HG03571 (cell line): ENCODE data around the gene ACVR1.
"Not testable (repeated sequence)": the region's sequence is repeated elsewhere in the genome, so short reads cannot be mapped to it uniquely, and the experiment has no call there.

ENCODE experiments used
- ATAC-seq: cut with Tn5 transposase; IDR thresholded peaks from one replicate; pipeline ENCODE4 v1.9.1; 2021; ENCODE audit not compliant: unreplicated experiment

Gene ACVR1

GRCh38 chr2:157769856-157770255, 106.3 kb downstream of the ACVR1 start:
- no peak for ATAC-seq

- no peak for ATAC-seq
Measured at GRCh38 chr2:157764386-157764785, 111.7 kb downstream of the ACVR1 start.

DNA sequence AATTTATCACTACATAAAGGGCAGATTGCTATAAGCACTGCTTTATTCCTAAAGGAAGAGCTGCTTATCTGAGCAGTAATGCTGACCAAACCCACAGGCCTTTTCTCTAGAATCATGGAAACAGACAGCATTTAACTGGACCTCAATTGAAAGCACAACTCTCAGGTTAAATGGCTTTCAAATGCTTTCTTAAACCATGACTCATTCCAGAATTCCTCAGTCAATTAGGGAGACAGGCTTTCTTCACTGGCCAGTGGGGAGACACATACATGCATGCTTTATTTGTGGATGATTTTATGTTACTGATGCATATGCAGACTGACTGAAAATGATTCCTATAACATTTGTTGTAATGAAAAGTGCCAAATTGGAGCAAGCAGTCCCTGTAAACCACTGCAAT, 114.6 kb downstream of the ACVR1 start:
- no peak for ATAC-seq

DNA sequence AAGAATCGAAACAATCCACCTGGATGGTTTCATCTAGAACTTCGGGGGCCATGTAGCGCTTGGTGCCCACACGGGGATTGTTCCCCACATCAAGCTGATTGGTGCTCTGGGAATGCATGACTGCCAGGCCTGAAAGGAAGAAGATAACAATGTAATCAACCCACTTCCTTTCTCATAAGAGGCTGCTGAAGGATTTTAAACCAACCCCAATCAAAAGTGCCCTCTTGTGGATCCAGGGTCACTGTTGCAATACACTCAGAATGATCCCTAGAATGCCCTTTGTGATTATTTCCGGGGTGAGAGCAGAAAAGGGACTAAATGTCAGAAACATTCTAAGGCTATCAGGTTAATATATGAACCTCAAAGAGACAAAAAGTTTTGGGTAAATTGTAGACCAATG, 115.2 kb downstream of the ACVR1 start:
- no peak for ATAC-seq

GRCh38 chr2:157759855-157760254, 116.3 kb downstream of the ACVR1 start:
- ATAC-seq: no peak

DNA sequence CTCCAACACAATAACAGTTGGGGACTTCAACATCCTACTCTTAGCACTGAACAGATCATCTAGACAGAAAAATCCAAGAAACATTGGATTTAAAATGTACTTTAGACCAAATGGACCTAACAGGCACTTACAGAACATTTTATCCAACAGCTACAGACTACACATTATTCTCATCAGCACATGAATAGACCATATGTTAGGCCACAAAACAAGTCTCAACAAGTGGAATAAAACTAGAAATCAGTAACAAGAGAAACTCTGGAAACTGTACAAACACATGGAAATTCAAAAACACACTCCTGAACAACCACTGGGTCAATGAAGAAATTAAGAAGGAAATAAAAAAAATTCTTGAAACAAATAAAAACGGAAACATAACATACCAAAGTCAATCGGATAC, 117.5 kb downstream of the ACVR1 start:
- no peak for ATAC-seq

- no peak for ATAC-seq
Measured at GRCh38 chr2:157757500-157757899, 118.6 kb downstream of the ACVR1 start.

- not testable (repeated sequence) for ATAC-seq
Measured at GRCh38 chr2:157756447-157756846, 119.7 kb downstream of the ACVR1 start.

DNA sequence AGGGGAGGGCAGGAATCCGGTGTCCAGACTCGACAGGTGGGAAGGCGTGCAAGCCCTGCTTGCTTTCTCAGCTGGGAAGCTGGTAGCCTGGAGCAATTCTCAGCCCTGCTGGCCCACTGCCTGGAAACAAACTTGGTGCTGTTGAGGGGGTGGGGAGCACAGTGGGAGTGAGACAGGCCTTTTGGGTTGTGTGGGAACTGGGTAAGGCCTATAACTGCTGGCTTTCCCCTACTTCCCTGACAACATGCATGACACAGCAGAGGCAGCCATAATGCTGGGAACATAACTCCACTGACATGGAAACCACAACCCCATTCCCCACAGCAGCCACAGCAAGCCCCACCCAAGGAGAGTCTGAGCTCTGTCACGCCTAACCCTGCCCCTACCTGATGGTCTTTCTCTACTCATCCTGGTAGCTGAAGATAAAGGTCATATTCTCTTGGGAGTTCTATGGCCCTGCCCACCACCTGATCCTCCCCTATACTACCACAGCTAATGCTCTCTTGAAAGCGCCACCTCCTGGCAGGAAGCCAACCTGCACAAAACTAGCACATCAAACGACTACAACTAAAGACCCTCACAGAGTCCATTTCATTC, 124.6 kb downstream of the ACVR1 start:
- ATAC-seq: no peak

DNA sequence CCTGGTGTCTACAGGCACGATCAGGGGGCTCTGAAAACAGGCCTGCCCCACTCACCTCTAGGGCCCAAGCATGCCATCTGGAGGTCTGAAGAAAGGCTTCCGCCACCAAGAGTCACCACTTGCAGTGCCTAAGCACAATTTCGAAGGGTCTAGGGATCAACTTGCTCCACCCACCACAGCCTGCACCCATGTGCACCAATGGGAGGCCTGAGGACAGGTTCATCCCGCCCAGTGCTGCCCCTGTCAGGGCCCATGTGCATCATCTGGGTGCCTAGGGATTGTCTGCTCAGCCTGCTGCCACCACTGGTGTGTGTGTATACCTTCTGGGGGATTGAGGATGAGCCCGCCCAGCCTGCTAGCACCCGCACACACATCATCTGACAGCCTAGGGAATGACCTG, 126.4 kb downstream of the ACVR1 start:
- no peak for ATAC-seq

GRCh38 chr2:157748371-157749142, 127.6 kb downstream of the ACVR1 start:
- ATAC-seq: no peak

- ATAC-seq: no peak
Measured at GRCh38 chr2:157747695-157748370, 128.3 kb downstream of the ACVR1 start.

- no peak for ATAC-seq
Measured at GRCh38 chr2:157747280-157747679, 128.8 kb downstream of the ACVR1 start.

DNA sequence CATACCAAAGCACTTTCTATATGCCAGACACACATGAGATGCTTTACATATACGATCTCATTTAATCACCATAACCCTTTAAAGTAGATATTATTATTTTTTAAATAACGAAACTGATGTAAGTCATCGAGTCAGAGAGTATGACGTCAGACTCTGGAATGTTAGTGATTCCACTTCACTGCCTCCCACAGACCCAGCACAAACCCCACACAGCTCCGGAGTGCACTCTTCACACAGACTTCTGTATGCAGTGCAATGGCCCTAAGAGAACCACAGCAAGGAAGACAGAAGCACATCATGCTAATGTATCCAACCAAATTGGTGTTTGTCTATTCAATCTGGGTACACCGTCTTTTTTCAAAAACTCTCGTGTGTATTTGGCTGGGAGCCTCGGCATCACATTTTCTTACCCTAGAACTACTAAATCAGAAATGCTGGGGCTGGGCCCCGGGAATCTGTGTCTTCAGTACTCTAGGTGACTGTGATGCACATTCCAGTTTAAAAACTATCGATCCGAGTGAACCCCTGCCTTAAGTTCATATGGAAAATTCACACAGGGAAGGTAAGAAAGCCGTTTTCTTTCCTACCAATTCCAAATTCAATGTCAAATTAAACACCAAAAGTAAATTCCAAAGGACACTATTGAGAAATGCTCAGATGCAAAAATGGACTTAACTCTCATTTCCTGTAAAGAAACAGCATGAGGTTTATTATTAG, 129.7 kb downstream of the ACVR1 start:
- ATAC-seq: no peak

GRCh38 chr2:157744571-157745076, 131.5 kb downstream of the ACVR1 start:
- no peak for ATAC-seq

- no peak for ATAC-seq
Measured at GRCh38 chr2:157743051-157743450, 133.1 kb downstream of the ACVR1 start.

DNA sequence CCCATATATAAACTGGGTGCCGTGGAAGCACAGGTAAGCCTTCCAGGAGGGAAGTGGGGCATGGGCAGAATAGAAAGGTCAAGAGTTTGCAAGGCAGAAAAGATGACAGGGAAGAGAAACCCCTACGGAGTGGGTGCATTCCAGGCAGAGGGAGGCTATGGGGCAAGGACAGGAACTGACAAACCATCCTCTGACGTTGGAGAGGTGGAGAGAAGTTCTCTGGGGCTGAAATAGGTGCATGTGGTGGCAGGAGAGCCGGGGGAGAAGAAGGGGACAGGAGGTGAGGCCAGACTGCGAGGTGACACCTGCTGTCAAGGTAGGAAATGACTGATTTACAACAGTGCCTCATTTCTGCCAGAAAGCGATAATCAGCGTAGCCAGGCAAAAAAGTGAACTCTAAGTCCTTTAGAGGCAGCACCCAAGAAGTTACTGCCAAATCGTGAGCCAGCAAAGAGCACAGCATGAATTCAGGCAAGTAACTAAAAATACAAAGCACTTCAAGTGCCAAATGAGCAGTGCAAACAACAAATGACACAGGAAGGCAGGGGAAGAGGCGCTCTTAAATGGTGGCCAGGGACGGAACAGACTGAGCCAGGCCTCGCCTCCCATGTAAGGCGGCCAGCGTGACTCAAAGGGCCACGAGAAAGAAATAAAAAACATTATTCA, 134.2 kb downstream of the ACVR1 start:
- no peak for ATAC-seq

DNA sequence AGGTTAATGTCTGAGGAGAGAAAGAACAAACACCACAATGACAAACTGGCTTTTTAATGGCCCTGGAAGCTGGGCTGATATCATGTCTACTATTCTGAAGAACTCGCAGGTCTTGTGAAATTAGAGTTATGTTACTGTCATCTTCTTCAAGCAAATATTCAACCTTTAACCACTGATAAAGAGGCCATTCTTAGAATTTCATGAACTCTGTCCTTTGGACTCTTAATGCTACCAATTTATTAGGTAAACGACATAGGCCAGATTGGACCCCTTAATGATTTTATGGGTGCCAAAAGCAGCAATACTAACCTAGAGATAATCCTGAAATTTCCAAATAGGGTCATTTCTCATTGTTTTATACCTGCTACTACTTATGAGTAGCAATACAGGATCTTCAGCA, 138.5 kb downstream of the ACVR1 start:
- no peak for ATAC-seq

- ATAC-seq: no peak
Measured at GRCh38 chr2:157735532-157735931, 140.6 kb downstream of the ACVR1 start.

- no peak for ATAC-seq
Measured at GRCh38 chr2:157733263-157733662, 142.9 kb downstream of the ACVR1 start.

GRCh38 chr2:157732596-157732995, 143.5 kb downstream of the ACVR1 start:
- no peak for ATAC-seq
